ENCODE measurements around the gene UGT1A5. TPM values are rescaled to one million over a fixed set of nuclear protein-coding genes. Genes with fewer than 3 reads are reported as not detected.

UGT1A5 gene
- total RNA-seq, 1 experiment from 2014 or later, result not detected

DNA sequence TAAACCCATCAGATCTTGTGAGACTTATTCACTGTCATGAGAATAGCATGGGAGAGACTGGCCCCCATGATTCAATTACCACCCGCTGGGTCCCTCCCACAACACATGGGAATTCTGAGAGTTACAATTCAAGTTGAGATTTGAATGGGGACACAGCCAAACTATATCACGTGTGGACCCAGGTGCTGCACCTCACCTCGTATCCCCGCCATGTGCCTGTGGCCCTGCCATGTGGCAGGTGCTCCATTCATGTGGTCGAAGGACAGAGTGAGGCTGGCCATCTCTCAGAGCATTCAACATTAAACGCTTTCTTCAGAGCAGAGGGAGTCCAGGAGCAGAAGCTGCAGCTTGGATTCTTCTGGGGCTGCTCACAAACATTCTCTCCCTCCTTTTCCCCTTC, 97.7 kb downstream of the UGT1A5 start (continued):
- TF ChIP-seq, protein P1, sequence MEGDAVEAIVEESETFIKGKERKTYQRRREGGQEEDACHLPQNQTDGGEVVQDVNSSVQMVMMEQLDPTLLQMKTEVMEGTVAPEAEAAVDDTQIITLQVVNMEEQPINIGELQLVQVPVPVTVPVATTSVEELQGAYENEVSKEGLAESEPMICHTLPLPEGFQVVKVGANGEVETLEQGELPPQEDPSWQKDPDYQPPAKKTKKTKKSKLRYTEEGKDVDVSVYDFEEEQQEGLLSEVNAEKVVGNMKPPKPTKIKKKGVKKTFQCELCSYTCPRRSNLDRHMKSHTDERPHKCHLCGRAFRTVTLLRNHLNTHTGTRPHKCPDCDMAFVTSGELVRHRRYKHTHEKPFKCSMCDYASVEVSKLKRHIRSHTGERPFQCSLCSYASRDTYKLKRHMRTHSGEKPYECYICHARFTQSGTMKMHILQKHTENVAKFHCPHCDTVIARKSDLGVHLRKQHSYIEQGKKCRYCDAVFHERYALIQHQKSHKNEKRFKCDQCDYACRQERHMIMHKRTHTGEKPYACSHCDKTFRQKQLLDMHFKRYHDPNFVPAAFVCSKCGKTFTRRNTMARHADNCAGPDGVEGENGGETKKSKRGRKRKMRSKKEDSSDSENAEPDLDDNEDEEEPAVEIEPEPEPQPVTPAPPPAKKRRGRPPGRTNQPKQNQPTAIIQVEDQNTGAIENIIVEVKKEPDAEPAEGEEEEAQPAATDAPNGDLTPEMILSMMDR (IDR thresholded peaks at IDR 0.05 in 2 of 3, conservative IDR thresholded peaks at IDR 0.05 in 1 of 3; ENCODE audit: borderline replicate concordance in 1 of 3, insufficient read depth in 1 of 3, low read depth in 2 of 3, low read length in 2 of 3), result no peak

DNA sequence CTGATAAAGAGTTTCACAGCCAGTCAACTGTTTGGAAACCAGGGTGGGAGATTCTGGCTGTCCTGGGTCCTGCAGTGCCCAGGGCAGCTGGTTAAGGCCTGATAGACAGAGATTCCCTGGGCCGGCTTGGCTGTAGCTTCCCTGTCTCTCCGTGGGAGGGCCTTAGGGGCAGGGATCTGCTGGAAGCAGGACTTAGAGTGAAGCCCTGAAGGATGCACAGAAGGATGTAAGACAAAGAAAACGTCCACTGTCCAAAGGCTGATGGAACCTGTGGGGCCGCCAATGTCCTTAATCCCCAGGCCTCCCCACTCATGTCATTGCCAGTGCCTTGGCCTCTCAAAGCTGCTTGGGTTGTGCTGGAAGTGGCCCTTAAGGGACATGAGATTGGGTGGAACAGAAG, 98.4 kb downstream of the UGT1A5 start:
- Histone ChIP-seq H3K9ac (ENCODE audit: low read length) (no peak overlapping the region), H3K4me1 (ENCODE audit: control insufficient read depth in 1 of 2, insufficient read depth in 2 of 2, low read length in 2 of 2) (no peaks in the 10 kb centered on the region), H3K4me3 (replicated peaks in 1 of 2; ENCODE audit: low read depth in 1 of 2, low read length in 2 of 2) (no peak overlapping the region), H4K20me1 (ENCODE audit: insufficient read depth) (no peaks in the 10 kb centered on the region), H3K79me2 (ENCODE audit: insufficient read depth, low read length) (no peaks in the 10 kb centered on the region), H3K27me3 (ENCODE audit: insufficient read depth, low read length) (no peaks in the 10 kb centered on the region; the same call in 1 of the 2 replicates), H3K9me3 (ENCODE audit: control insufficient read depth in 1 of 2, insufficient read depth in 1 of 2, low read depth in 1 of 2, low read length in 2 of 2) (no peaks in the 10 kb centered on the region), H3K27ac (ENCODE audit: low read depth, low read length) (no peak overlapping the region), H3K9me2 (ENCODE audit: insufficient read depth) (no peaks in the 10 kb centered on the region), H3K4me2 (ENCODE audit: low read length) (no peak overlapping the region), H2AFZ (ENCODE audit: low read depth, low read length, poor library complexity, severe bottlenecking) (no peak overlapping the region), H3K36me3 (ENCODE audit: control insufficient read depth in 1 of 2, insufficient read depth in 2 of 2, low read length in 2 of 2) (no peaks in the 10 kb centered on the region)
- RAD21 ChIA-PET (ENCODE audit: low non-redundant PET in 1 of 2, low total read pairs in 2 of 2, uncharacterized antibody in 2 of 2, unreplicated experiment in 2 of 2), result no interaction called here
- ATAC-seq, result no peak
- BruUV-seq (replicated peaks), result no TSS peak
- intact Hi-C loops (cut with micrococcal nuclease), result no loop called here
- no peak for DNase-seq (ENCODE audit: low read depth, low spot score)
- TF ChIP-seq POLR2A (IDR thresholded peaks at IDR 0.05; ENCODE audit: borderline replicate concordance, extremely low read depth, insufficient read depth, insufficient read length) (no peak), CBX3 (IDR thresholded peaks at IDR 0.05; ENCODE audit: low read depth) (no peak), SP1 (IDR thresholded peaks at IDR 0.05; ENCODE audit: low read depth) (no peak), FOSL1 (IDR thresholded peaks at IDR 0.05; ENCODE audit: low read depth) (no peak)
- POLR2A ChIA-PET, result no interaction called here
- CTCF ChIA-PET, result no interaction called here

DNA sequence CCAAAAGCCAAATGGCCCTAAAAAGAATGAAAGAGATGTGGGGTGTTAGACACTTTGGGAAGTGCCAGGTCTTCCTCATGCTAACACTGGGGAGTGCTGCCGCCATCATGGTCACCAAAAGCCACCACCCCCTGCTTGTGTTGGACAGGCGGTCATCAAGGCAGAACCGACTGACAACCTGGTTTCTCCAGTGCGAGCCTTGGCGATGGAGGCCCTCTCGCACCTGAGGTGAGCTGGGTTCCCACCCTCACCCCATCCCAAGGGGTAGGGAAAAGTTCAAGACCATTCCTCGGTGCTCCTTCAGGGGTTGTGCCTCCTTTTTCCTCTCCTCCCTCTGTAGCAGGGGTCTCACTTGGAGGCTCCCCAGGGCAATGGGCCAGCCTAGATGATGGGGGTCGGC, 99.0 kb downstream of the UGT1A5 start:
- Histone ChIP-seq H3K27ac (ENCODE audit: low read depth, low read length) (no peak overlapping the region), H4K20me1 (ENCODE audit: insufficient read depth) (no peaks in the 10 kb centered on the region), H3K9ac (ENCODE audit: low read length) (no peak overlapping the region), H3K36me3 (ENCODE audit: control insufficient read depth in 1 of 2, insufficient read depth in 2 of 2, low read length in 2 of 2) (no peaks in the 10 kb centered on the region), H3K9me3 (ENCODE audit: control insufficient read depth in 1 of 2, insufficient read depth in 1 of 2, low read depth in 1 of 2, low read length in 2 of 2) (no peaks in the 10 kb centered on the region), H3K4me2 (ENCODE audit: low read length) (no peak overlapping the region), H3K27me3 (ENCODE audit: insufficient read depth, low read length) (no peaks in the 10 kb centered on the region; the same call in 1 of the 2 replicates), H3K9me2 (ENCODE audit: insufficient read depth) (no peaks in the 10 kb centered on the region), H3K4me3 (replicated peaks in 1 of 2; ENCODE audit: low read depth in 1 of 2, low read length in 2 of 2) (no peak overlapping the region), H3K79me2 (ENCODE audit: insufficient read depth, low read length) (no peaks in the 10 kb centered on the region), H3K4me1 (ENCODE audit: control insufficient read depth in 1 of 2, insufficient read depth in 2 of 2, low read length in 2 of 2) (no peaks in the 10 kb centered on the region), H2AFZ (ENCODE audit: low read depth, low read length, poor library complexity, severe bottlenecking) (no peak overlapping the region)
- no peak for DNase-seq (ENCODE audit: low read depth, low spot score)
- POLR2A ChIA-PET, result no interaction called here
- no TSS peak for BruUV-seq (replicated peaks)
- intact Hi-C loops (cut with micrococcal nuclease), result no loop called here
- ATAC-seq, result no peak
- RAD21 ChIA-PET (ENCODE audit: low non-redundant PET in 1 of 2, low total read pairs in 2 of 2, uncharacterized antibody in 2 of 2, unreplicated experiment in 2 of 2), result no interaction called here
- CTCF ChIA-PET, result no interaction called here
- no peak for TF ChIP-seq EZH2phosphoT487 (IDR thresholded peaks at IDR 0.05; ENCODE audit: borderline replicate concordance)
- no peak for TF ChIP-seq YY1 (IDR thresholded peaks at IDR 0.05; ENCODE audit: extremely low read depth, insufficient replicate concordance, low read depth, low read length)
- TF ChIP-seq SP1 (IDR thresholded peaks at IDR 0.05; ENCODE audit: low read depth), result no peak
- no peak for TF ChIP-seq JUND (IDR thresholded peaks at IDR 0.05)
- TF ChIP-seq, protein P1 (IDR thresholded peaks at IDR 0.05 in 2 of 3, conservative IDR thresholded peaks at IDR 0.05 in 1 of 3; ENCODE audit: borderline replicate concordance in 1 of 3, insufficient read depth in 1 of 3, low read depth in 2 of 3, low read length in 2 of 3), result no peak
- TF ChIP-seq EZH2 (IDR thresholded peaks at IDR 0.05), result no peak
- TF ChIP-seq, protein P2, sequence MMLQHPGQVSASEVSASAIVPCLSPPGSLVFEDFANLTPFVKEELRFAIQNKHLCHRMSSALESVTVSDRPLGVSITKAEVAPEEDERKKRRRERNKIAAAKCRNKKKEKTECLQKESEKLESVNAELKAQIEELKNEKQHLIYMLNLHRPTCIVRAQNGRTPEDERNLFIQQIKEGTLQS (IDR thresholded peaks at IDR 0.05), result no peak
- no peak for TF ChIP-seq SRF (IDR thresholded peaks at IDR 0.05; ENCODE audit: low read depth)
- TF ChIP-seq SIN3A (IDR thresholded peaks at IDR 0.05; ENCODE audit: low read depth), result no peak
- TF ChIP-seq EGR1 (IDR thresholded peaks at IDR 0.05; ENCODE audit: low read depth), result no peak
- TF ChIP-seq TCF7L2 (IDR thresholded peaks at IDR 0.05; ENCODE audit: borderline replicate concordance, extremely low read depth, insufficient read depth, insufficient read length), result no peak
- no peak for TF ChIP-seq CEBPB (IDR thresholded peaks at IDR 0.05; ENCODE audit: low read depth)
- no peak for TF ChIP-seq ZFX (IDR thresholded peaks at IDR 0.05)

Measured in HCT116 (cell line).